Caco-2 (cell line): ENCODE results near the gene FBXL7. TPM values are rescaled to one million over a fixed set of nuclear protein-coding genes. Genes with fewer than 3 reads are reported as not detected.

Experiments used
- BruUV-seq: library from RNA; stranded (reverse); fragments of 400-500 nt; replicated peaks from 2 replicates; lab custom pipeline; 2021; lab: Mats Ljungman, UMichigan
- CTCF ChIA-PET: fragments of 300-600 bp; sonication (Branson Sonifier 250); formaldehyde crosslinking; loops from one replicate; lab custom pipeline; 2022; ENCODE audit warnings: antibody characterized with exemption; lab: Charles Lee
- POLR2A ChIA-PET: fragments of 300-600 bp; sonication (Branson Sonifier 250); formaldehyde crosslinking; loops from one replicate; lab custom pipeline; 2022; ENCODE audit warnings: antibody characterized with exemption; lab: Charles Lee
- DNase-seq, 2 experiments: peaks; one replicate each; pipeline versions ENCODE4 v3.0.0 to v3.0.0-alpha.2; 2020 to 2022
- H3K27me3 ChIP-seq: replicated peaks from 2 replicates; pipeline ENCODE4 v1.6.0; 2011; ENCODE audit warnings: low read length; ENCODE audit not compliant: control insufficient read depth, insufficient read depth
- H3K36me3 ChIP-seq: 2 replicates; pipeline ENCODE4 v1.5.1; 2011; ENCODE audit warnings: low read length; ENCODE audit not compliant: control insufficient read depth, insufficient read depth
- H3K4me1 ChIP-seq: fragments of 250-450 bp; sonication (Bioruptor Pico); 2 replicates; pipeline ENCODE4 v1.5.1; 2020; ENCODE audit warnings: mild to moderate bottlenecking
- H3K4me3 ChIP-seq: 2 replicates; pipeline ENCODE4 v1.5.1; 2011; ENCODE audit warnings: low read depth, mild to moderate bottlenecking, control low read depth, low read length
- H3K9me3 ChIP-seq: fragments of 250-450 bp; sonication (Bioruptor Pico); 2 replicates; pipeline ENCODE4 v1.5.1; 2020; ENCODE audit warnings: mild to moderate bottlenecking, moderate library complexity
- H3K27ac Mint-ChIP-seq: one replicate; pipeline ENCODE4 v1.8.0; 2022; ENCODE audit warnings: mixed read lengths; ENCODE audit not compliant: unreplicated experiment
- H3K27me3 Mint-ChIP-seq: one replicate; pipeline ENCODE4 v1.8.0; 2022; ENCODE audit warnings: mixed read lengths; ENCODE audit not compliant: insufficient read depth, unreplicated experiment
- H3K36me3 Mint-ChIP-seq: one replicate; pipeline ENCODE4 v1.8.0; 2022; ENCODE audit warnings: mild to moderate bottlenecking, mixed read lengths; ENCODE audit not compliant: insufficient read depth, unreplicated experiment
- H3K4me1 Mint-ChIP-seq: one replicate; pipeline ENCODE4 v1.8.0; 2022; ENCODE audit warnings: low read depth, mixed read lengths; ENCODE audit not compliant: unreplicated experiment
- H3K4me3 Mint-ChIP-seq: one replicate; pipeline ENCODE4 v1.8.0; 2022; ENCODE audit warnings: mild to moderate bottlenecking, moderate library complexity, mixed read lengths; ENCODE audit not compliant: unreplicated experiment
- H3K9me3 Mint-ChIP-seq: one replicate; pipeline ENCODE4 v1.8.0; 2022; ENCODE audit warnings: mixed read lengths; ENCODE audit not compliant: unreplicated experiment
- CTCF ChIP-seq, 2 experiments: fragments of 200-600 bp in 1 of 2; IDR thresholded peaks; 1 replicate in 1 of 2; 2 replicates in 1 of 2; pipeline versions ENCODE4 v1.5.1 to v1.8.0; 2011 to 2022; ENCODE audit warnings: antibody characterized with exemption in 1 of 2, control low read depth in 1 of 2, inconsistent platforms in 1 of 2, low read depth in 1 of 2, low read length in 1 of 2, mild to moderate bottlenecking in 1 of 2, moderate library complexity in 1 of 2; ENCODE audit not compliant: insufficient read depth in 1 of 2, severe bottlenecking in 1 of 2, unreplicated experiment in 1 of 2
- intact Hi-C: fragments of 100-400 bp; cut with micrococcal nuclease; formaldehyde crosslinking; loops from one replicate; pipeline ENCODE4 v1.10.0; 2022; ENCODE audit not compliant: unreplicated experiment
- total RNA-seq: library from RNA; stranded (reverse); gene quantifications from 2 replicates; pipeline ENCODE4 v1.2.3, GENCODE V29; 2022

Gene FBXL7
- total RNA-seq, 1 experiment from 2014 or later, result not detected

DNA sequence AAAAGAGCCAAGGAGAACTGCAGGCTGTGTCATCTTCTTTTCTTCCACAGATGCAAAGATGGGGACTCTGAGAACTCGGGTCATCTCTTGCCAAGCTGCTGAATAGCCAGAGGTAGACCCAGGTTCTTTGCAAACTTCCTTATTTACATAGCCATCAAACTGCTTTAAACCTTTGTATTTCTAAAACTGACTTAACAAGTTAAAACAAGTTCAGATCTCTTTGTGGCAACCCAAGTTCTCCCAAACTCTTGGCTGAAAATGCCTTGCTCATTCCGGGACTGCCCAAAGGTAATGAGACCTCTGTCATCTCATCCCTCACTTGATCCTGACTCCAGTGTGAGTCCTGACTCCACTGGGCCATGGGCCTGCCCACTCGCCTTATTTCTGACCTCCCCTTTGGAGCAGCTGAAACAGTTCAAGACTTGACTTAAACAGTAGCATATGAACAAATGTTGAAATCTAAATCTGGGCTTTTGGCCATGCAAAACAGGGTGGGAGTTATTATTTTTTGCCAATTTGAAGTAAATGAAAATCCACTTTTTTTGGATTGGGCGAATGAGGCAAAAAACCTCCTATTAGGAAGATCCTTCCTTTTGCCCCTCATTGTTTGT is 50.6 kb downstream of the FBXL7 start:
- H3K27me3 ChIP-seq, result no peaks in the 10 kb centered on the region
- ChIA-PET POLR2A (no interaction called here), CTCF (no interaction called here)
- no peak for TF ChIP-seq CTCF (IDR thresholded peaks at IDR 0.05; ENCODE audit: insufficient read depth in 1 of 2, low read depth in 1 of 2, low read length in 1 of 2, severe bottlenecking in 1 of 2, unreplicated experiment in 1 of 2)
- no peak overlapping the region for H3K27ac Mint-ChIP-seq
- no peak overlapping the region for H3K4me3 ChIP-seq
- intact Hi-C loops, result no loop called here
- BruUV-seq, result no TSS peak
- no peaks in the 10 kb centered on the region for H3K27me3 Mint-ChIP-seq
- no peak for DNase-seq
- no peaks in the 10 kb centered on the region for H3K4me1 Mint-ChIP-seq
- H3K9me3 ChIP-seq, result no peaks in the 10 kb centered on the region
- H3K4me3 Mint-ChIP-seq, result no peak overlapping the region
- no peaks in the 10 kb centered on the region for H3K36me3 ChIP-seq
- H3K9me3 Mint-ChIP-seq, result no peaks in the 10 kb centered on the region
- H3K36me3 Mint-ChIP-seq, result no peaks in the 10 kb centered on the region
- no peaks in the 10 kb centered on the region for H3K4me1 ChIP-seq

DNA sequence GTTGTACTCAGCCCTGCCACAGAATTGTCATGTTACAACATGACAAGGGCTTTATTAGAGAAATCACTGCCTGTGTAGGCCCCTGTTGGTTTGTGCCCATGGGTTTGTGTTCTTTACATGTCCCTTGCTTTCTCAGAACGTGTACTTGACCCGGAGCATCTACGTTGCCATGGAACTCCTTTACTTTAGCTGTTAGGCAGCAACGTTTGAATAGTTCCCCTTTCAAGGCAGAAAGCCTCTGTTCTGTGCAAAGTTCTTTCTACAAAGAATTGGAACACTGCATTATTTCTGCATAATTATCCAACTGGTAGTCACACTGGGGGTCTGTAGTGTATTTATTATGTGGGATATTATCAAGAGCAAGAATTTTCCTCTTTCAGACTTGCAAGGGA is 51.1 kb downstream of the FBXL7 start:
- Mint-ChIP-seq H3K4me1 (no peaks in the 10 kb centered on the region), H3K27ac (no peak overlapping the region)
- CTCF ChIA-PET, result no interaction called here

GRCh38 chr5:15554542-15554941 is 54.6 kb downstream of the FBXL7 start:
- Histone ChIP-seq H3K4me3 (no peak overlapping the region), H3K4me1 (no peaks in the 10 kb centered on the region), H3K27me3 (no peaks in the 10 kb centered on the region), H3K9me3 (no peaks in the 10 kb centered on the region), H3K36me3 (no peaks in the 10 kb centered on the region)
- H3K9me3 Mint-ChIP-seq, result no peaks in the 10 kb centered on the region
- no peaks in the 10 kb centered on the region for H3K4me1 Mint-ChIP-seq
- no peak for TF ChIP-seq CTCF (IDR thresholded peaks at IDR 0.05; ENCODE audit: insufficient read depth in 1 of 2, low read depth in 1 of 2, low read length in 1 of 2, severe bottlenecking in 1 of 2, unreplicated experiment in 1 of 2)
- intact Hi-C loops, result no loop called here
- CTCF ChIA-PET, result no interaction called here
- H3K27ac Mint-ChIP-seq, result no peak overlapping the region
- no peak for DNase-seq
- BruUV-seq, result no TSS peak
- no peaks in the 10 kb centered on the region for H3K36me3 Mint-ChIP-seq
- peaks cover 3% of the 10 kb centered on the region for H3K27me3 Mint-ChIP-seq
- no peak overlapping the region for H3K4me3 Mint-ChIP-seq
- POLR2A ChIA-PET, result no interaction called here

More for the DNA sequence above, 51.1 kb downstream of the FBXL7 start:
- Histone ChIP-seq H3K36me3 (no peaks in the 10 kb centered on the region), H3K4me1 (no peaks in the 10 kb centered on the region), H3K4me3 (no peak overlapping the region), H3K9me3 (no peaks in the 10 kb centered on the region), H3K27me3 (no peaks in the 10 kb centered on the region)
- no peak for DNase-seq
- H3K9me3 Mint-ChIP-seq, result no peaks in the 10 kb centered on the region
- intact Hi-C loops, result no loop called here
- no TSS peak for BruUV-seq
- TF ChIP-seq CTCF (IDR thresholded peaks at IDR 0.05; ENCODE audit: insufficient read depth in 1 of 2, low read depth in 1 of 2, low read length in 1 of 2, severe bottlenecking in 1 of 2, unreplicated experiment in 1 of 2), result no peak
- POLR2A ChIA-PET, result no interaction called here
- no peaks in the 10 kb centered on the region for H3K36me3 Mint-ChIP-seq
- no peak overlapping the region for H3K4me3 Mint-ChIP-seq
- no peaks in the 10 kb centered on the region for H3K27me3 Mint-ChIP-seq
